Neural crest cell (in vitro differentiated cells): ENCODE measurements around the gene GDPD5. TPM values are rescaled to one million over a fixed set of nuclear protein-coding genes. Genes with fewer than 3 reads are reported as not detected.

ENCODE experiments used
- DNase-seq: peaks from one replicate; pipeline ENCODE4 v3.0.0; 2021; ENCODE audit warnings: low read depth, mixed read lengths, low spot score
- H3K27ac Mint-ChIP-seq: one replicate; pipeline ENCODE4 v1.8.0; 2021; ENCODE audit warnings: mild to moderate bottlenecking, mixed read lengths; ENCODE audit not compliant: unreplicated experiment
- H3K27me3 Mint-ChIP-seq: 2 replicates; pipeline ENCODE4 v1.8.0; 2021; ENCODE audit warnings: low read depth, mild to moderate bottlenecking, mixed read lengths
- H3K36me3 Mint-ChIP-seq: 2 replicates; pipeline ENCODE4 v1.8.0; 2021; ENCODE audit warnings: low read depth, mild to moderate bottlenecking, mixed read lengths
- H3K4me1 Mint-ChIP-seq: 2 replicates; pipeline ENCODE4 v1.8.0; 2021; ENCODE audit warnings: mixed read lengths
- H3K4me3 Mint-ChIP-seq: one replicate; pipeline ENCODE4 v1.8.0; 2021; ENCODE audit warnings: mild to moderate bottlenecking, mixed read lengths
- H3K9me3 Mint-ChIP-seq: 2 replicates; pipeline ENCODE4 v1.8.0; 2021; ENCODE audit warnings: mixed read lengths
- CTCF ChIP-seq: fragments of 200-600 bp; sonication (generic); conservative IDR thresholded peaks from 2 replicates; pipeline ENCODE4 v1.5.0; 2021; ENCODE audit warnings: antibody characterized with exemption, mild to moderate bottlenecking
- total RNA-seq: library from RNA; stranded (reverse); gene quantifications from 2 replicates; pipeline ENCODE4 v1.2.1, GENCODE V29; 2021

GDPD5 gene
- total RNA-seq, 1 donor from 2014 or later, result 13.3 TPM

- Mint-ChIP-seq H3K36me3 (no peaks in the 10 kb centered on the region), H3K9me3 (no peaks in the 10 kb centered on the region), H3K4me1 (peaks cover 48% of the 10 kb centered on the region), H3K4me3 (no peak overlapping the region), H3K27me3 (no peaks in the 10 kb centered on the region), H3K27ac (peak overlapping the region; percentile 50)
- DNase-seq, result no peak
- no peak for TF ChIP-seq CTCF
These were observed 48.8 kb downstream of the GDPD5 start for GRCh38 chr11:75476739-75477613.

- DNase-seq, result no peak
- Mint-ChIP-seq H3K27me3 (no peaks in the 10 kb centered on the region), H3K36me3 (no peaks in the 10 kb centered on the region), H3K27ac (no peak overlapping the region), H3K9me3 (no peaks in the 10 kb centered on the region), H3K4me1 (peaks cover 54% of the 10 kb centered on the region), H3K4me3 (no peak overlapping the region)
- TF ChIP-seq CTCF, result no peak
These were observed 49.7 kb downstream of the GDPD5 start for GRCh38 chr11:75475767-75476650.

GRCh38 chr11:75474878-75475766 lies 50.6 kb downstream of the GDPD5 start:
- Mint-ChIP-seq H3K27me3 (no peaks in the 10 kb centered on the region), H3K4me3 (peak overlapping the region; percentile 65), H3K36me3 (no peaks in the 10 kb centered on the region), H3K4me1 (peaks cover 57% of the 10 kb centered on the region), H3K9me3 (no peaks in the 10 kb centered on the region), H3K27ac (peak overlapping the region; percentile 86)
- TF ChIP-seq CTCF, result no peak
- DNase-seq, result peak; percentile 53

GRCh38 chr11:75474240-75474639 lies 51.5 kb downstream of the GDPD5 start:
- H3K4me1 Mint-ChIP-seq, result peaks cover 58% of the 10 kb centered on the region
- TF ChIP-seq CTCF, result no peak
- H3K4me3 Mint-ChIP-seq, result no peak overlapping the region
- H3K9me3 Mint-ChIP-seq, result no peaks in the 10 kb centered on the region
- no peak for DNase-seq
- no peaks in the 10 kb centered on the region for H3K36me3 Mint-ChIP-seq
- no peaks in the 10 kb centered on the region for H3K27me3 Mint-ChIP-seq
- H3K27ac Mint-ChIP-seq, result no peak overlapping the region

- Mint-ChIP-seq H3K36me3 (no peaks in the 10 kb centered on the region), H3K27me3 (no peaks in the 10 kb centered on the region), H3K9me3 (no peaks in the 10 kb centered on the region), H3K4me3 (no peak overlapping the region), H3K27ac (no peak overlapping the region), H3K4me1 (peaks cover 60% of the 10 kb centered on the region)
- DNase-seq, result no peak
- no peak for TF ChIP-seq CTCF
These were observed 52.1 kb downstream of the GDPD5 start for GRCh38 chr11:75473684-75474083.
